HEK293 (cell line): ENCODE measurements around the gene FGR.

Experiments used
- GLI4 ChIP-seq: fragments of 450-650 bp; formaldehyde crosslinking; IDR thresholded peaks from 2 replicates; pipeline ENCODE4 v1.5.1; 2016; ENCODE audit warnings: missing biosample characterization, missing genetic modification characterization
- GLIS2 ChIP-seq: fragments of 450-650 bp; formaldehyde crosslinking; IDR thresholded peaks from 2 replicates; pipeline ENCODE4 v1.5.1; 2016; ENCODE audit warnings: missing biosample characterization, missing genetic modification characterization
- HOXD13 ChIP-seq: sonication (generic); formaldehyde crosslinking; IDR thresholded peaks from 2 replicates; pipeline ENCODE4 v1.8.0; 2022; ENCODE audit warnings: missing genetic modification reagents, borderline replicate concordance
- KLF10 ChIP-seq: fragments of 450-650 bp; IDR thresholded peaks from 2 replicates; pipeline ENCODE4 v1.5.1; 2018; ENCODE audit warnings: missing biosample characterization, mild to moderate bottlenecking, missing genetic modification characterization
- KLF9 ChIP-seq: fragments of 450-650 bp; formaldehyde crosslinking; IDR thresholded peaks from 2 replicates; pipeline ENCODE4 v1.5.1; 2016; ENCODE audit warnings: missing biosample characterization, missing genetic modification characterization, low read depth
- OVOL3 ChIP-seq: fragments of 450-650 bp; formaldehyde crosslinking; IDR thresholded peaks from 2 replicates; pipeline ENCODE4 v1.5.1; 2016; ENCODE audit warnings: missing biosample characterization, missing genetic modification characterization
- PRDM1 ChIP-seq: fragments of 450-650 bp; formaldehyde crosslinking; IDR thresholded peaks from 2 replicates; pipeline ENCODE4; 2016; ENCODE audit warnings: missing biosample characterization, missing genetic modification characterization
- REPIN1 ChIP-seq: fragments of 450-650 bp; formaldehyde crosslinking; IDR thresholded peaks from 2 replicates; pipeline ENCODE4 v1.5.1; 2017; ENCODE audit warnings: missing biosample characterization, missing genetic modification characterization, low read depth
- SALL2 ChIP-seq: fragments of 450-650 bp; formaldehyde crosslinking; IDR thresholded peaks from 2 replicates; pipeline ENCODE4 v1.5.0; 2017; ENCODE audit warnings: missing biosample characterization, mild to moderate bottlenecking, missing genetic modification characterization, borderline replicate concordance
- SCRT1 ChIP-seq: fragments of 450-650 bp; formaldehyde crosslinking; IDR thresholded peaks from 2 replicates; pipeline ENCODE4 v1.5.1; 2016; ENCODE audit warnings: missing biosample characterization, missing genetic modification characterization, borderline replicate concordance
- WT1 ChIP-seq: fragments of 450-650 bp; formaldehyde crosslinking; IDR thresholded peaks from 2 replicates; pipeline ENCODE4 v1.5.1; 2016; ENCODE audit warnings: missing biosample characterization, missing genetic modification characterization
- ZBTB1 ChIP-seq: fragments of 450-650 bp; formaldehyde crosslinking; IDR thresholded peaks from 2 replicates; pipeline ENCODE4 v1.5.1; 2016; ENCODE audit warnings: missing biosample characterization, missing genetic modification characterization
- ZFHX2 ChIP-seq: fragments of 450-650 bp; formaldehyde crosslinking; conservative IDR thresholded peaks from 2 replicates; pipeline ENCODE4 v1.5.1; 2016; ENCODE audit warnings: missing biosample characterization, missing genetic modification characterization
- ZIC2 ChIP-seq: fragments of 450-650 bp; formaldehyde crosslinking; IDR thresholded peaks from 2 replicates; pipeline ENCODE4 v1.5.1; 2016; ENCODE audit warnings: missing biosample characterization, missing genetic modification characterization
- ZNF114 ChIP-seq: fragments of 450-650 bp; formaldehyde crosslinking; IDR thresholded peaks from 2 replicates; pipeline ENCODE4 v1.5.0; 2017; ENCODE audit warnings: missing biosample characterization, missing genetic modification characterization
- ZNF121 ChIP-seq: fragments of 450-650 bp; formaldehyde crosslinking; IDR thresholded peaks from 2 replicates; pipeline ENCODE4 v1.5.1; 2016; ENCODE audit warnings: missing biosample characterization, missing genetic modification characterization
- ZNF148 ChIP-seq: fragments of 450-650 bp; formaldehyde crosslinking; IDR thresholded peaks from 2 replicates; pipeline ENCODE4 v1.5.0; 2017; ENCODE audit warnings: missing biosample characterization, missing genetic modification characterization, borderline replicate concordance
- ZNF26 ChIP-seq: fragments of 450-650 bp; formaldehyde crosslinking; IDR thresholded peaks from 2 replicates; pipeline ENCODE4 v1.5.1; 2016; ENCODE audit warnings: missing biosample characterization, missing genetic modification characterization
- ZNF274 ChIP-seq, 2 experiments: fragments of 200-500 bp in 1 of 2; fragments of 450-650 bp in 1 of 2; sonication (Bioruptor generic) in 1 of 2; formaldehyde crosslinking in 1 of 2; IDR thresholded peaks; 2 replicates each; pipeline versions ENCODE4 v1.5.1 to v1.6.1; 2014 to 2016; ENCODE audit warnings: borderline replicate concordance in 1 of 2, inconsistent platforms in 1 of 2, low read length in 1 of 2, missing biosample characterization in 1 of 2, missing genetic modification characterization in 1 of 2
- ZNF426 ChIP-seq: fragments of 450-650 bp; formaldehyde crosslinking; IDR thresholded peaks from 2 replicates; pipeline ENCODE4 v1.5.1; 2017; ENCODE audit warnings: missing biosample characterization, missing genetic modification characterization, mild to moderate bottlenecking, inconsistent platforms, moderate library complexity
- ZNF518A ChIP-seq: fragments of 450-650 bp; formaldehyde crosslinking; conservative IDR thresholded peaks from 2 replicates; pipeline ENCODE4 v1.5.1; 2016; ENCODE audit warnings: low read depth, missing biosample characterization, missing genetic modification characterization
- ZNF561 ChIP-seq: fragments of 450-650 bp; IDR thresholded peaks from 2 replicates; pipeline ENCODE4 v1.5.1; 2018; ENCODE audit warnings: missing biosample characterization, missing genetic modification characterization, borderline replicate concordance
- ZNF629 ChIP-seq: fragments of 450-650 bp; formaldehyde crosslinking; IDR thresholded peaks from 2 replicates; pipeline ENCODE4 v1.5.1; 2017; ENCODE audit warnings: missing biosample characterization, missing genetic modification characterization
- ZNF791 ChIP-seq: fragments of 450-650 bp; formaldehyde crosslinking; IDR thresholded peaks from 2 replicates; pipeline ENCODE4 v1.5.1; 2016; ENCODE audit warnings: missing biosample characterization, missing genetic modification characterization
- TF ChIP-seq, protein P1 (sequence below): fragments of 450-650 bp; formaldehyde crosslinking; IDR thresholded peaks from 2 replicates; pipeline ENCODE4 v1.5.1; 2016; ENCODE audit warnings: missing biosample characterization, missing genetic modification characterization, borderline replicate concordance

FGR gene

DNA sequence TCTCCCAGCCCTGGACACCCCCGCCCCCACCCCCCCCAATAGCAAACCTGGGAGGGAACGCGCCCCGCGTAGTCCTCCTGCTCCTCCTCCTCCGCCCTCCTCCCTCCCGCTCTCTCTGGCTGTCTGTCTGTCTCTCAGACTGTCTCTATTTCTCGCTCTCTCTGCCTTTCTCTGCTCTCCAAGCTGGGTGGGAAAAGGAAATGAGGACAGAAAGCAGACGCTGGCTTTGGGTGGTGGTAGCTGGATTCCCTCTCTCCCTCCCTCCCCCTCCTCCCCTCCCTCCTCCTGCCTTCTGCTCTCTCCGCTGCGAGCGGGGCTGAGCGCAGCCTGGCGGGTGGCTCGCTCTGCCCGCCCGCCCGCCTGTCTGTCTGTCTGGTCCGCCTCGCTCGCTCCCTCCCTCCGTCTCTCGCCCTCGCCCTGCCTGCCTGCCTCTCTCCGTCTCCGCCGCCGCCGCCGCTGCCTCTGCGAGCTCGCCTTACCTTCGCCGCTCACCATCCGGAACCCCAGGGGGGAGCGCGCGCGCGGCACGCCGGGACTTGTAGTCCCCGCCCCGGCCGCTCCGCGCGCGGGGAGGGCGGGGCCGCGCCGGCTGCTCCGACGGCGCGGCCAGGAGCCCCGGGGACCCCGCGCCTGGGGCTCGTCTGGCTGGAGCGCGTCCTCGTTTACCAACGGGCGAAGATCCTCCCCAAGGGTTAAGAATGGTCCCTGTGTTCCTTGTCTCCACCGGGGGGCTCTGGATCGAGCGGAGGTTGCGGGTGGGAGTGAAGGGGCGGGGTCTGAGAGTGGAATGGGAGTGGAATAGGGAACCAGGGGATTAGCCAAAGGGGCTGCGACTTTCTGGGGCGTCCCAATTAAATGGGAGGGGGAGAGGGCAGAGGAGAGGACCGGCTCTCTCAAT, 31.1 kb downstream of the FGR start, which contains the start of gene AHDC1 (continued):
- TF ChIP-seq ZIC2 (tag by site-specific recombination), result peak; percentile 31; the same call in 1 of the 2 replicates
- no peak for TF ChIP-seq ZNF426
- no peak for TF ChIP-seq ZNF121 (tag by site-specific recombination)
- no peak; the same call in none of the 2 replicates for TF ChIP-seq GLIS2 (tag by site-specific recombination)
- TF ChIP-seq ZFHX2 (tag by site-specific recombination), result peak; percentile 66
- peak; percentile 41; the same call in 1 of the 2 replicates for TF ChIP-seq WT1 (tag by site-specific recombination)
- no peak for TF ChIP-seq ZNF26 (tag by site-specific recombination)
- TF ChIP-seq GLI4, result 0 out of 2 replicates have a peak, but pooled peaks have one; percentile 67
- TF ChIP-seq KLF10 (tag by site-specific recombination), result no peak
- no peak for TF ChIP-seq SCRT1 (tag by site-specific recombination)
- TF ChIP-seq OVOL3 (tag by site-specific recombination), result no peak
- TF ChIP-seq PRDM1, result peak; percentile 75
- no peak for TF ChIP-seq ZNF114 (tag by site-specific recombination)
- TF ChIP-seq ZNF518A (tag by site-specific recombination), result no peak
- TF ChIP-seq, protein P1, sequence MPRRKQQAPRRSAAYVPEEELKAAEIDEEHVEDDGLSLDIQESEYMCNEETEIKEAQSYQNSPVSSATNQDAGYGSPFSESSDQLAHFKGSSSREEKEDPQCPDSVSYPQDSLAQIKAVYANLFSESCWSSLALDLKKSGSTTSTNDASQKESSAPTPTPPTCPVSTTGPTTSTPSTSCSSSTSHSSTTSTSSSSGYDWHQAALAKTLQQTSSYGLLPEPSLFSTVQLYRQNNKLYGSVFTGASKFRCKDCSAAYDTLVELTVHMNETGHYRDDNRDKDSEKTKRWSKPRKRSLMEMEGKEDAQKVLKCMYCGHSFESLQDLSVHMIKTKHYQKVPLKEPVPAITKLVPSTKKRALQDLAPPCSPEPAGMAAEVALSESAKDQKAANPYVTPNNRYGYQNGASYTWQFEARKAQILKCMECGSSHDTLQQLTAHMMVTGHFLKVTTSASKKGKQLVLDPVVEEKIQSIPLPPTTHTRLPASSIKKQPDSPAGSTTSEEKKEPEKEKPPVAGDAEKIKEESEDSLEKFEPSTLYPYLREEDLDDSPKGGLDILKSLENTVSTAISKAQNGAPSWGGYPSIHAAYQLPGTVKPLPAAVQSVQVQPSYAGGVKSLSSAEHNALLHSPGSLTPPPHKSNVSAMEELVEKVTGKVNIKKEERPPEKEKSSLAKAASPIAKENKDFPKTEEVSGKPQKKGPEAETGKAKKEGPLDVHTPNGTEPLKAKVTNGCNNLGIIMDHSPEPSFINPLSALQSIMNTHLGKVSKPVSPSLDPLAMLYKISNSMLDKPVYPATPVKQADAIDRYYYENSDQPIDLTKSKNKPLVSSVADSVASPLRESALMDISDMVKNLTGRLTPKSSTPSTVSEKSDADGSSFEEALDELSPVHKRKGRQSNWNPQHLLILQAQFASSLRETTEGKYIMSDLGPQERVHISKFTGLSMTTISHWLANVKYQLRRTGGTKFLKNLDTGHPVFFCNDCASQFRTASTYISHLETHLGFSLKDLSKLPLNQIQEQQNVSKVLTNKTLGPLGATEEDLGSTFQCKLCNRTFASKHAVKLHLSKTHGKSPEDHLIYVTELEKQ (tag by site-specific recombination), result no peak; the same call in 1 of the 2 replicates
- TF ChIP-seq ZBTB1 (tag by site-specific recombination), result no peak
- no peak for TF ChIP-seq ZNF148
- TF ChIP-seq KLF9 (tag by site-specific recombination), result peak; percentile 53
- TF ChIP-seq HOXD13 (CRISPR knock-in tag), result no peak
- no peak for TF ChIP-seq ZNF274 (IDR thresholded peaks at IDR 0.05; ENCODE audit: low read length)
- no peak for TF ChIP-seq ZNF274 (tag by site-specific recombination; IDR thresholded peaks at IDR 0.05; ENCODE audit: borderline replicate concordance)
- TF ChIP-seq SALL2, result no peak
- no peak for TF ChIP-seq REPIN1 (tag by site-specific recombination)
- no peak for TF ChIP-seq ZNF791 (tag by site-specific recombination)
- TF ChIP-seq ZNF629 (tag by site-specific recombination), result 0 out of 2 replicates have a peak, but pooled peaks have one; percentile 37
- TF ChIP-seq ZNF561 (tag by site-specific recombination), result no peak
